HepG2 (cell line): ENCODE measurements around the gene TBATA. TPM values are rescaled to one million over a fixed set of nuclear protein-coding genes. Genes with fewer than 3 reads are reported as not detected.

Experiments used
- ATAC-seq: fragments of 200-7000 bp; cut with Tn5 transposase; 3 replicates; pipeline ENCODE4 v1.9.1; 2020; ENCODE audit warnings: mild to moderate bottlenecking, moderate library complexity
- BruUV-seq: library from RNA; stranded (reverse); fragments of 400-500 nt; replicated peaks from 2 replicates; lab custom pipeline; 2021; lab: Mats Ljungman, UMichigan
- CTCF ChIA-PET: fragments of 300-600 bp; formaldehyde crosslinking; extraction: SDS; loops from one replicate; lab custom pipeline; 2021; ENCODE audit warnings: low total read pairs, inconsistent platforms, low intra/inter-chr PET ratio; lab: Yijun Ruan, JAX
- POLR2A ChIA-PET: fragments of 350-600 bp; sonication (Branson Sonifier 250); formaldehyde crosslinking; loops from one replicate; lab custom pipeline; 2020; ENCODE audit warnings: antibody characterized with exemption, inconsistent platforms; lab: Yijun Ruan, JAX
- DNase-seq: peaks from one replicate; pipeline ENCODE4 v3.0.0-alpha.2; 2015; ENCODE audit warnings: low spot score
- FAIRE-seq: peaks from 3 replicates; lab custom pipeline; 2011; peaks lifted over from hg19 to GRCh38; lab: Jason Lieb, UNC
- H2AFZ ChIP-seq: one replicate; pipeline ENCODE4 v1.6.1; 2011; ENCODE audit warnings: low read length, inconsistent platforms
- H3K27ac ChIP-seq: fragments of 300-600 bp; 3 replicates; pipeline ENCODE4 v1.8.0; 2011; ENCODE audit warnings: mixed run types, mild to moderate bottlenecking, mixed read lengths, low read length, inconsistent platforms; ENCODE audit not compliant: insufficient read depth; ENCODE audit errors: extremely low read length
- H3K27me3 ChIP-seq, 2 experiments: fragments of 200-600 bp in 1 of 2; 2 replicates in 1 of 2; 3 replicates in 1 of 2; pipeline versions ENCODE4 v1.6.0 to v1.8.0; 2011; ENCODE audit warnings: low read length in 2 of 2, mild to moderate bottlenecking in 2 of 2, moderate library complexity in 2 of 2, inconsistent platforms in 1 of 2; ENCODE audit not compliant: insufficient read depth in 2 of 2, control insufficient read depth in 1 of 2
- H3K36me3 ChIP-seq, 2 experiments: fragments of 200-600 bp in 1 of 2; replicated peaks in 1 of 2; 2 replicates in 1 of 2; 3 replicates in 1 of 2; pipeline versions ENCODE4 v1.5.1 to v1.8.0; 2011; ENCODE audit warnings: low read length in 2 of 2, inconsistent platforms in 1 of 2; ENCODE audit not compliant: insufficient read depth in 2 of 2, control insufficient read depth in 1 of 2
- H3K4me1 ChIP-seq: 2 replicates; pipeline ENCODE4 v1.5.1; 2012; ENCODE audit warnings: low read length, inconsistent platforms; ENCODE audit not compliant: insufficient read depth
- H3K4me2 ChIP-seq: 2 replicates; pipeline ENCODE4 v1.6.0; 2011; ENCODE audit warnings: low read depth, low read length, inconsistent platforms
- H3K4me3 ChIP-seq, 3 experiments: fragments of 200-600 bp in 1 of 3; sonication (generic), shearing (Covaris generic) in 1 of 3; replicated peaks in 1 of 3; 2 replicates each; pipeline ENCODE4 v1.5.1; 2011 to 2016; ENCODE audit warnings: low read length in 3 of 3, inconsistent platforms in 2 of 3, low read depth in 2 of 3, mild to moderate bottlenecking in 2 of 3, control low read depth in 1 of 3, mixed read lengths in 1 of 3; ENCODE audit not compliant: insufficient read depth in 1 of 3
- H3K79me2 ChIP-seq: one replicate; pipeline ENCODE4 v1.6.1; 2011; ENCODE audit warnings: low read length, inconsistent platforms; ENCODE audit not compliant: insufficient read depth
- H3K9ac ChIP-seq: 2 replicates; pipeline ENCODE4 v1.6.0; 2011; ENCODE audit warnings: mild to moderate bottlenecking, low read depth, low read length, inconsistent platforms; ENCODE audit not compliant: insufficient read depth
- H3K9me3 ChIP-seq: 2 replicates; pipeline ENCODE4 v1.5.1; 2012; ENCODE audit warnings: mild to moderate bottlenecking, low read length
- H4K20me1 ChIP-seq: 2 replicates; pipeline ENCODE4 v1.6.0; 2011; ENCODE audit warnings: inconsistent platforms, mild to moderate bottlenecking, low read length, moderate library complexity; ENCODE audit not compliant: insufficient read depth
- CAMTA2 ChIP-seq: sonication (generic); formaldehyde crosslinking; IDR thresholded peaks from 2 replicates; pipeline ENCODE4 v1.4.0; 2020; ENCODE audit warnings: mild to moderate bottlenecking, missing genetic modification reagents, borderline replicate concordance
- FOSL1 ChIP-seq: sonication (generic); formaldehyde crosslinking; IDR thresholded peaks from 2 replicates; pipeline ENCODE4 v1.9.0; 2021; ENCODE audit warnings: missing genetic modification reagents, borderline replicate concordance
- ISX ChIP-seq: sonication (generic); formaldehyde crosslinking; conservative IDR thresholded peaks from 2 replicates; pipeline ENCODE4 v1.5.0; 2020; ENCODE audit warnings: missing genetic modification reagents
- KDM1A ChIP-seq: IDR thresholded peaks from 2 replicates; pipeline ENCODE4 v1.6.1; 2016; ENCODE audit warnings: missing compliant biosample characterization
- NR2F2 ChIP-seq: IDR thresholded peaks from 2 replicates; pipeline ENCODE4 v1.6.1; 2012; ENCODE audit warnings: low read depth, inconsistent platforms, borderline replicate concordance
- SNRNP70 ChIP-seq: fragments of 200-400 bp; formaldehyde crosslinking; IDR thresholded peaks from 2 replicates; pipeline ENCODE4 v1.6.1; 2017; ENCODE audit warnings: mild to moderate bottlenecking, low read depth, low read length, moderate library complexity
- SOX5 ChIP-seq: IDR thresholded peaks from 2 replicates; pipeline ENCODE4 v1.6.1; 2016; ENCODE audit warnings: borderline replicate concordance
- XBP1 ChIP-seq: sonication (generic); formaldehyde crosslinking; IDR thresholded peaks from 2 replicates; pipeline ENCODE4 v1.5.0; 2020; ENCODE audit warnings: missing genetic modification reagents
- ZFP36L2 ChIP-seq: sonication (generic); formaldehyde crosslinking; IDR thresholded peaks from 2 replicates; pipeline ENCODE4 v1.4.0; 2020; ENCODE audit warnings: missing genetic modification reagents
- ZKSCAN5 ChIP-seq: sonication (generic); formaldehyde crosslinking; IDR thresholded peaks from 2 replicates; pipeline ENCODE4 v1.5.1; 2020; ENCODE audit warnings: mild to moderate bottlenecking, missing genetic modification reagents
- ZNF274 ChIP-seq: sonication (generic); formaldehyde crosslinking; IDR thresholded peaks from 2 replicates; pipeline ENCODE4 v1.5.1; 2020; ENCODE audit warnings: mild to moderate bottlenecking, missing genetic modification reagents
- ZNF510 ChIP-seq: sonication (generic); formaldehyde crosslinking; IDR thresholded peaks from 2 replicates; pipeline ENCODE4 v1.4.0; 2020; ENCODE audit warnings: low read depth, mild to moderate bottlenecking, missing genetic modification reagents
- ZNF562 ChIP-seq: sonication (generic); formaldehyde crosslinking; IDR thresholded peaks from 2 replicates; pipeline ENCODE4 v1.8.0; 2022; ENCODE audit warnings: missing genetic modification reagents, borderline replicate concordance
- ZNF589 ChIP-seq: sonication (generic); formaldehyde crosslinking; conservative IDR thresholded peaks from 2 replicates; pipeline ENCODE4 v1.8.0; 2022; ENCODE audit warnings: mild to moderate bottlenecking, moderate library complexity, missing genetic modification reagents
- ZNF713 ChIP-seq: sonication (generic); formaldehyde crosslinking; IDR thresholded peaks from 2 replicates; pipeline ENCODE4 v1.4.0; 2020; ENCODE audit warnings: mild to moderate bottlenecking, missing genetic modification reagents
- ZSCAN29 ChIP-seq: sonication (generic); formaldehyde crosslinking; conservative IDR thresholded peaks from 2 replicates; pipeline ENCODE4 v1.4.0; 2020; ENCODE audit warnings: mild to moderate bottlenecking, missing genetic modification reagents
- ZUFSP ChIP-seq: sonication (generic); formaldehyde crosslinking; IDR thresholded peaks from 2 replicates; pipeline ENCODE4 v1.9.0; 2021; ENCODE audit warnings: missing genetic modification reagents, mild to moderate bottlenecking, borderline replicate concordance
- WGBS: methylation state at CpG from one replicate; pipeline ENCODE4 v1.1.6; 2017; ENCODE audit warnings: low lambda C conversion rate; 5-methylcytosine and 5-hydroxymethylcytosine counted together
- in situ Hi-C: cut with HindIII; loops from 2 replicates; pipeline ENCODE4 v1.10.0; 2017; ENCODE audit warnings: low pct_unique_long_range_greater_than_20kb; ENCODE audit not compliant: extremely low pct_ligation_motif_present
- intact Hi-C: fragments of 100-400 bp; cut with micrococcal nuclease; formaldehyde crosslinking; loops from one replicate; pipeline ENCODE4 v1.10.0; 2022; ENCODE audit not compliant: unreplicated experiment
- polyA plus RNA-seq, 8 experiments: library from polyadenylated mRNA; depleted of rRNA in 3 of 8; stranded (reverse) in 7 of 8; unstranded in 1 of 8; fragments of >200 nt; fragmentation: Illumina TruSeq in 4 of 8; extraction: Trizol in 4 of 8; gene quantifications; 2 replicates each; pipeline versions ENCODE4 v1.2.1 to v1.2.3, GENCODE V29; 2011 to 2016; ENCODE audit warnings: low read depth in 4 of 8, missing spikeins in 1 of 8, mixed read lengths in 1 of 8; ENCODE audit not compliant: insufficient read depth in 1 of 8
- total RNA-seq, 5 experiments: library from RNA; depleted of rRNA; stranded (reverse); fragments of >200 nt; fragmentation: Illumina TruSeq; extraction: Trizol; gene quantifications; 2 replicates each; pipeline ENCODE4 v1.2.3, GENCODE V29; 2016; ENCODE audit warnings: low read depth in 1 of 5

The TBATA gene
- total and polyA plus RNA-seq, 2 of the 13 experiments (the other 11 are each of a cell fraction or from before 2014, with no cell fraction given): not detected

- ATAC-seq: no peak
- peaks cover 18% of the 10 kb centered on the region for H3K4me1 ChIP-seq
Observed at GRCh38 chr10:70806841-70807240, 21.7 kb upstream of the TBATA start.

GRCh38 chr10:70805619-70806215 lies 20.5 kb upstream of the TBATA start:
- POLR2A ChIA-PET: no interaction called here
- no TSS peak for BruUV-seq

More at GRCh38 chr10:70806841-70807240, 21.7 kb upstream of the TBATA start:
- FAIRE-seq: no peak
- in situ Hi-C loops: no loop called here
- Histone ChIP-seq H3K36me3 (no peaks in the 10 kb centered on the region), H3K4me3 (no peak overlapping the region), H3K9ac (no peak overlapping the region), H2AFZ (no peak overlapping the region), H3K27me3 (no peaks in the 10 kb centered on the region; a peak in 1 of 5 replicates), H3K9me3 (no peaks in the 10 kb centered on the region), H4K20me1 (no peaks in the 10 kb centered on the region), H3K79me2 (no peaks in the 10 kb centered on the region), H3K4me2 (no peak overlapping the region), H3K27ac (no peak overlapping the region)
- WGBS: 100% methylated on average over 1 of the region's 1 CpG
- intact Hi-C loops: no loop called here
- DNase-seq: no peak
- BruUV-seq: no TSS peak
- TF ChIP-seq XBP1: no peak
- no peak for TF ChIP-seq ZNF713 (CRISPR knock-in tag)
- no peak for TF ChIP-seq ZFP36L2 (CRISPR knock-in tag)
- no peak for TF ChIP-seq ZSCAN29
- TF ChIP-seq SOX5 (CRISPR knock-in tag): no peak
- TF ChIP-seq ZKSCAN5 (CRISPR knock-in tag): no peak
- TF ChIP-seq NR2F2: no peak
- TF ChIP-seq ZNF562 (CRISPR knock-in tag): no peak
- no peak for TF ChIP-seq ZNF274 (CRISPR knock-in tag)
- no peak for TF ChIP-seq FOSL1 (CRISPR knock-in tag)
- no peak for TF ChIP-seq CAMTA2 (CRISPR knock-in tag)
- no peak for TF ChIP-seq ZNF510
- no peak for TF ChIP-seq KDM1A
- TF ChIP-seq ZNF589 (CRISPR knock-in tag): no peak
- TF ChIP-seq SNRNP70: no peak
- CTCF ChIA-PET: no interaction called here
- POLR2A ChIA-PET: no interaction called here

More at GRCh38 chr10:70805619-70806215, 20.5 kb upstream of the TBATA start:
- H3K4me3 ChIP-seq: no peak overlapping the region
- H3K9ac ChIP-seq: no peak overlapping the region
- no peaks in the 10 kb centered on the region for H3K79me2 ChIP-seq
- no peaks in the 10 kb centered on the region for H3K36me3 ChIP-seq
- WGBS: 93% methylated on average over 3 of the region's 3 CpGs
- DNase-seq (no peak), ATAC-seq (no peak), FAIRE-seq (no peak)
- intact Hi-C loops (no loop called here), in situ Hi-C loops (no loop called here)
- H4K20me1 ChIP-seq: no peaks in the 10 kb centered on the region
- no peaks in the 10 kb centered on the region; a peak in 2 of 5 replicates for H3K27me3 ChIP-seq
- H3K4me2 ChIP-seq: no peak overlapping the region
- TF ChIP-seq ISX (CRISPR knock-in tag): no peak
- no peak for TF ChIP-seq ZUFSP
- CTCF ChIA-PET: no interaction called here
- no peaks in the 10 kb centered on the region for H3K9me3 ChIP-seq
- H2AFZ ChIP-seq: no peak overlapping the region
- no peak overlapping the region for H3K27ac ChIP-seq
- H3K4me1 ChIP-seq: peaks cover 17% of the 10 kb centered on the region
